ENCODE data around the gene CCKAR. TPM values are rescaled to one million over a fixed set of nuclear protein-coding genes. Genes with fewer than 3 reads are reported as not detected.

The CCKAR gene
- total RNA-seq, 2 donors from 2014 or later, result not detected

DNA sequence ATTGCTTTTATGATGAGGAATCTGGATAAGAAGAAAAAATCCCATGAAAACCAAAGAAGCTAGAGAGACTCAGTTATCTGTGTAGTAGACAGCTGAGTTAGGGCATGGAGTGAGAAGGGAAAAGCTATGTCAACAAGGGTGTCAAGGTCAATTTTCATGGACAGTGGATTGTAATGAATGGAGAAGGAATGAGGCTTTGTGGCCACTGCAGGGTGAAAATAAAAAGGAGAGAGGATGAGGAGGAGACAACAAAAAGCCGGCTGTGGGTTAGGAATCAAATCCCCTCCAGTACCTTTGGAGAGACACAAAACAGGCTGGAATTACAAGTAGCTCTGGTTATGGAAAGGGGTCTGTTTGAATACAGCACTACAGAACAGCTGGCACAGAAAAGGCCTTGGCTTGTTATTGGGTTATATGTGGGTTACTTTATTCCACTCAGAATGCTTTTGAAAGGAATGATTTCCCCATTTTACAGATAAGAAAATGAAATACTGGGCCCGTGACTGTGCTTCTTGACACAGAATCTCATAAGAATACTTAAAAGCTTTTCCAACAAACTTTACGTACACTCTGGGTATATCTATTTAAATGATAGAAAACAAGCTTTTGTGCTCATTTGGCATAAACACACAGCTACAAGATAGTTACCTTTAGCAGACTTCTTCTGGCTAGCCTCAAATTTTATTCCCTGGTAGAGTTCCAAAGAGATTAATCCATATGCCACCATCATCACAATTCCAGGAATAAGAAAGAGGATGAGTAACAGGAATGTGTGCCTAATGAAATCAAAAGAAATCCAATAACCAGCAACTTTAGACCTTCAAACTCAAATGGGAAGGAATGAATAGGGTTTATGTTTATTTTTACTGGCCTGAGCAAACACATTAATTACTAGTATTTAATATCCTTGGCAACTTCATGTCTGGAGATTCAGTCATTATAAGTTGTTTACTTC lies 7.5 kb downstream of the CCKAR start:
- ATAC-seq, result no peak
- Mint-ChIP-seq H3K4me3 (no peak overlapping the region), H3K9me3 (no peaks in the 10 kb centered on the region), H3K36me3 (no peaks in the 10 kb centered on the region), H3K27ac (no peak overlapping the region), H3K4me1 (ENCODE audit: low read depth in 2 of 2) (no peaks in the 10 kb centered on the region), H3K27me3 (peaks cover 0 to 6% of the 10 kb centered on the region in 2 donors)
- no peak for DNase-seq (ENCODE audit: low spot score)

DNA sequence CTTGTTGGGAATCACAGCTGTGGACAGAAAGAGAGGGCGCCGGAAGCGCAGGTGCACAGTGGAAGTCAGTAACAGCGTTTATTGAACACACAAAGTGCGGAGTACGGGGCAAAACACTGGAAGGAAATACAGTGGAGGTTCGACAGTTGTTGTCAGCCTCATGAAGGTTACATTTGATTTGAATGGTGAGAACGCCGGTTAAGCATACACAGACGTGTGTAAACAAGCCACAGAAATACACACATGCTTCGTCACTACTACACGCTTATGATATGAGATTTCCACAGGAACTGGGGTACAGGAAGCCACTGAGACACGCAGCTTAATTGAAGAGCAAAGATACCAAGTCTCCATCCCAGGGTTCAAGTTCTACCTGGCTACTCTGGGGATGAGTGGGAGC lies 12.0 kb downstream of the CCKAR start:
- H3K4me3 Mint-ChIP-seq, result no peak overlapping the region
- no peak for DNase-seq (ENCODE audit: low spot score)
- ATAC-seq, result no peak
- no peaks in the 10 kb centered on the region for H3K4me1 Mint-ChIP-seq (ENCODE audit: low read depth in 2 of 2)
- no peaks in the 10 kb centered on the region for H3K36me3 Mint-ChIP-seq
- no peak overlapping the region for H3K27ac Mint-ChIP-seq
- no peaks in the 10 kb centered on the region for H3K9me3 Mint-ChIP-seq
- peaks cover 0 to 8% of the 10 kb centered on the region in 2 donors for H3K27me3 Mint-ChIP-seq

GRCh38 chr4:26476545-26476944 lies 13.7 kb downstream of the CCKAR start:
- DNase-seq (ENCODE audit: low spot score) (no peak), ATAC-seq (peak in 1 of 2 donors; percentile 24)
- H3K27ac Mint-ChIP-seq, result no peak overlapping the region
- no peaks in the 10 kb centered on the region for H3K36me3 Mint-ChIP-seq
- no peaks in the 10 kb centered on the region for H3K9me3 Mint-ChIP-seq
- no peak overlapping the region for H3K4me3 Mint-ChIP-seq
- H3K4me1 Mint-ChIP-seq (ENCODE audit: low read depth in 2 of 2), result no peaks in the 10 kb centered on the region
- H3K27me3 Mint-ChIP-seq, result peaks cover 5 to 7% of the 10 kb centered on the region in 2 donors

- ATAC-seq, result no peak
- H3K9me3 Mint-ChIP-seq, result no peaks in the 10 kb centered on the region
Measured at GRCh38 chr4:26475716-26476115, 14.6 kb downstream of the CCKAR start.

DNA sequence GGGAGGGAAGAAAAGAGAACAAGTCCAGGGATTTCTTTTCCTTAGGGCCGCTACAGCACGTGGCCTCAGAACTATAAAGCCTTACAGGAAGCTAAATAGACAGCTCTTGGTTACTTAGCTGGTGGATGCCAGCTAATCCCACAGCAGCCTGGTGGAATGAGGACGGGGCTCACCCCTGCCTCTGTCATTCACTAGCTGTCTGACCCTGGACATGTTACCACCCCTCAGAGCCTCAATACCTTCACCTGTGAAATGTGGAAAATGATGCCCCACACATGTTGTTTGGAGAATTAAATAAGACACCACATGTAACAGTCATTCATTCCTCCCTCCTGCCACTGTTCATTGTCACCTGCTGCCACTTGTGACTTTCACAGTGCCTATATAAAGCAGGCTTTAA lies 15.7 kb downstream of the CCKAR start:
- no peak overlapping the region for H3K4me3 Mint-ChIP-seq
- no peaks in the 10 kb centered on the region for H3K4me1 Mint-ChIP-seq (ENCODE audit: low read depth in 2 of 2)
- H3K27me3 Mint-ChIP-seq, result peaks cover 3 to 11% of the 10 kb centered on the region in 2 donors
- no peak for DNase-seq (ENCODE audit: low spot score)
- no peaks in the 10 kb centered on the region for H3K9me3 Mint-ChIP-seq
- no peak overlapping the region for H3K27ac Mint-ChIP-seq
- no peaks in the 10 kb centered on the region for H3K36me3 Mint-ChIP-seq
- no peak for ATAC-seq

More at GRCh38 chr4:26475716-26476115, 14.6 kb downstream of the CCKAR start:
- Mint-ChIP-seq H3K4me1 (ENCODE audit: low read depth in 2 of 2) (no peaks in the 10 kb centered on the region), H3K27ac (no peak overlapping the region), H3K36me3 (no peaks in the 10 kb centered on the region), H3K27me3 (peaks cover 3 to 11% of the 10 kb centered on the region in 2 donors), H3K4me3 (no peak overlapping the region)
- no peak for DNase-seq (ENCODE audit: low spot score)

GRCh38 chr4:26473893-26474292 lies 16.4 kb downstream of the CCKAR start:
- H3K27me3 Mint-ChIP-seq, result peaks cover 3 to 11% of the 10 kb centered on the region in 2 donors
- H3K27ac Mint-ChIP-seq, result no peak overlapping the region
- H3K36me3 Mint-ChIP-seq, result no peaks in the 10 kb centered on the region
- no peaks in the 10 kb centered on the region for H3K9me3 Mint-ChIP-seq
- ATAC-seq, result no peak
- H3K4me1 Mint-ChIP-seq (ENCODE audit: low read depth in 2 of 2), result no peaks in the 10 kb centered on the region
- DNase-seq (ENCODE audit: low spot score), result no peak
- no peak overlapping the region for H3K4me3 Mint-ChIP-seq

DNA sequence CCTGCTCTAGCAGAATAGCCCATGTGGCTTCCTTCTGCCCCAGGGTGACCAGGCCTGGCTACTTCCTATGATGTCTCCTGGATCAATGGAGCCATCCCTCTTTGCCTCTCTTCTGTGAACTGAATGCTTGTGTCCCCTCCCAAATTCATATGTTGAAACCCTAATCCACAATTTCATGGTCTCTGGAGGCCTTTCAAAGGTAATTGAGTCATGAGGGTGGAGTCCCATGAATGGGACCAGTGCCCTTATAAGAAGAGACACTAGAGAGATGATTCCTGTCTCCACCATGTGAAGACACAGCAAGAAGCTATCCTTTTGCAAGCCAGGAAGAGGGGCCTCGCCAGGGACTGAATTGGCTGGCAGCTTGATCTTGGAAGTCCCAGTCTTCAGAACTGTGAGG lies 18.4 kb downstream of the CCKAR start:
- Mint-ChIP-seq H3K27ac (no peak overlapping the region), H3K4me1 (ENCODE audit: low read depth in 2 of 2) (no peaks in the 10 kb centered on the region), H3K27me3 (peaks cover 8 to 20% of the 10 kb centered on the region in 2 donors), H3K36me3 (no peaks in the 10 kb centered on the region), H3K4me3 (no peak overlapping the region), H3K9me3 (no peaks in the 10 kb centered on the region)
- no peak for ATAC-seq
- no peak for DNase-seq (ENCODE audit: low spot score)

GRCh38 chr4:26468977-26469376 lies 21.3 kb downstream of the CCKAR start:
- Mint-ChIP-seq H3K4me3 (no peak overlapping the region), H3K9me3 (no peaks in the 10 kb centered on the region), H3K27me3 (peaks cover 5 to 30% of the 10 kb centered on the region in 2 donors), H3K27ac (no peak overlapping the region), H3K36me3 (no peaks in the 10 kb centered on the region), H3K4me1 (ENCODE audit: low read depth in 2 of 2) (no peaks in the 10 kb centered on the region)
- DNase-seq (ENCODE audit: low spot score), result no peak
- no peak for ATAC-seq

GRCh38 chr4:26468283-26468949 lies 21.9 kb downstream of the CCKAR start:
- H3K4me3 Mint-ChIP-seq, result no peak overlapping the region
- ATAC-seq (no peak), DNase-seq (ENCODE audit: low spot score) (no peak)
- no peaks in the 10 kb centered on the region for H3K9me3 Mint-ChIP-seq
- H3K4me1 Mint-ChIP-seq (ENCODE audit: low read depth in 2 of 2), result no peaks in the 10 kb centered on the region
- H3K27ac Mint-ChIP-seq, result no peak overlapping the region
- H3K36me3 Mint-ChIP-seq, result no peaks in the 10 kb centered on the region
- H3K27me3 Mint-ChIP-seq, result peaks cover 5 to 30% of the 10 kb centered on the region in 2 donors

GRCh38 chr4:26467724-26468123 lies 22.6 kb downstream of the CCKAR start:
- H3K27me3 Mint-ChIP-seq, result peaks cover 5 to 30% of the 10 kb centered on the region in 2 donors
- H3K4me1 Mint-ChIP-seq (ENCODE audit: low read depth in 2 of 2), result no peaks in the 10 kb centered on the region
- H3K4me3 Mint-ChIP-seq, result no peak overlapping the region
- H3K36me3 Mint-ChIP-seq, result no peaks in the 10 kb centered on the region
- DNase-seq (ENCODE audit: low spot score), result no peak
- H3K9me3 Mint-ChIP-seq, result no peaks in the 10 kb centered on the region
- H3K27ac Mint-ChIP-seq, result no peak overlapping the region
- no peak for ATAC-seq

DNA sequence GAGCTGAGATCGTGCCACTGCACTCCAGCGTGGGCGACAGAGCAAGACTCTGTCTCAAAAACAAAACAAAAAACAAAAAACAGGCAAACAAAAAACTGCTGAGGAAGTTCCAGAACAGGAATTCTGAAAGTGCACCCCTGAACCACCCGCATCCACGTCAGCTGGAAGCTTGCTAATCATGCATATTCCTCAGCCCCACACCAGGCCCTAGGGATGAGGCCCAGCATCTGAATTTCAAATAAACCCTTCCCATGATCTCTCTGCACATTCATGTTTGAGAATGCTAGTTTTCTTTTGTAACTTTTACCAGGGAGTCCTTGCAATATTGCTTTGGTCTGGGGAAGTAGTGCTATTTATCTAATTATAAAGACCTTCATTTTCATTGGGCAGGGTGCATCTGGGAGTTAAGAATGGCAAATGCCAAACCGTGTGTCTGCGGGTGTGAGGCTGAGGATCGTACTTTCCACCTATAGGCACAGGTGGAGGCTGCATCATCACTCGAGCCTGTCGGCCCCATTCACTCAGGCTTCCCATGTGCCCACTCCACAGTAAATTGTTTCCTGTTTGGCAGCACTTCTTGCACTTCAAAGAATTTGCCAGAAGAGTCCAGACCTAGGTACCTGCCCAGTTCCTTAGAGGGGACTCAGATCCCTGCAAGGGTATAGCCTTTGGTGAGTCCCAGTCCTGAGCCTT lies 23.6 kb downstream of the CCKAR start:
- no peaks in the 10 kb centered on the region for H3K36me3 Mint-ChIP-seq
- H3K9me3 Mint-ChIP-seq, result no peaks in the 10 kb centered on the region
- DNase-seq (ENCODE audit: low spot score) (no peak), ATAC-seq (no peak)
- no peak overlapping the region for H3K27ac Mint-ChIP-seq
- peaks cover 5 to 25% of the 10 kb centered on the region in 2 donors for H3K27me3 Mint-ChIP-seq
- H3K4me1 Mint-ChIP-seq (ENCODE audit: low read depth in 2 of 2), result no peaks in the 10 kb centered on the region
- H3K4me3 Mint-ChIP-seq, result no peak overlapping the region

GRCh38 chr4:26464420-26465095 lies 25.7 kb downstream of the CCKAR start:
- no peak for DNase-seq (ENCODE audit: low spot score)
- Mint-ChIP-seq H3K4me3 (no peak overlapping the region), H3K27me3 (peaks cover 5 to 19% of the 10 kb centered on the region in 2 donors), H3K36me3 (no peaks in the 10 kb centered on the region), H3K4me1 (ENCODE audit: low read depth in 2 of 2) (no peaks in the 10 kb centered on the region), H3K9me3 (no peaks in the 10 kb centered on the region), H3K27ac (no peak overlapping the region)
- ATAC-seq, result no peak

DNA sequence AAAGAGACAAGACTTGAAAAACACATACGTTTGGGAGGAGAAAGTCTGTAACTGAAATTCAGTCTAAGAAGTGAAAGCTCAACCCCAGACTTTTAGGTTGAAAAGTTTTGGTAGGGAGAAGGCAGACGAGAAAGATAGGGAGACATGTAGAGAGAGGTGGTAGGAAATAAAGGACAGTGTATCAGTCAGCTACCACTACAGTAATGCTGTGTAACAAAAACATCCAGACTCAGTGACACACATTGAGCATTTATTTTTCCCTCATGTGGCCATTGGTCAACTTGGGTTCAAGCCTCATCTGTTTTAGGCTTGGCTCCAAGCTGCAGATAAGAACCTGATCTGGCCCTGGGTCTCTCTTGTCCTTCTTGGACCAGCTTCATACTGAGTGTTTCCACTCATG lies 26.9 kb downstream of the CCKAR start:
- H3K4me1 Mint-ChIP-seq (ENCODE audit: low read depth in 2 of 2), result no peaks in the 10 kb centered on the region
- no peak overlapping the region for H3K4me3 Mint-ChIP-seq
- no peaks in the 10 kb centered on the region for H3K36me3 Mint-ChIP-seq
- DNase-seq (ENCODE audit: low spot score) (no peak), ATAC-seq (no peak)
- H3K27ac Mint-ChIP-seq, result no peak overlapping the region
- H3K27me3 Mint-ChIP-seq, result peaks cover 5 to 19% of the 10 kb centered on the region in 2 donors
- no peaks in the 10 kb centered on the region for H3K9me3 Mint-ChIP-seq
